GM18519 (cell line): ENCODE data around the gene ISY1.
"Not testable (repeated sequence)": the region's sequence is repeated elsewhere in the genome, so short reads cannot be mapped to it uniquely, and the experiment has no call there.

Experiments
- ATAC-seq: cut with Tn5 transposase; IDR thresholded peaks from one replicate; pipeline ENCODE4 v1.9.1; 2021; ENCODE audit warnings: mild to moderate bottlenecking, moderate library complexity; ENCODE audit not compliant: unreplicated experiment, low FRiP score

The ISY1 gene

GRCh38 chr3:129121016-129121791 lies 39.7 kb downstream of the ISY1 start:
- ATAC-seq = peak; percentile 6

- ATAC-seq = peak; percentile 48
Observed at GRCh38 chr3:129120254-129121004, 40.4 kb downstream of the ISY1 start.

GRCh38 chr3:129119365-129120100 lies 41.3 kb downstream of the ISY1 start:
- no peak for ATAC-seq

GRCh38 chr3:129118745-129119144 lies 42.1 kb downstream of the ISY1 start:
- ATAC-seq = no peak

GRCh38 chr3:129117134-129117533 lies 43.7 kb downstream of the ISY1 start:
- ATAC-seq = no peak

GRCh38 chr3:129116482-129116946 lies 44.3 kb downstream of the ISY1 start:
- no peak for ATAC-seq

GRCh38 chr3:129114455-129114854 lies 46.4 kb downstream of the ISY1 start:
- ATAC-seq = no peak

- no peak for ATAC-seq
Observed at GRCh38 chr3:129112308-129113052, 48.4 kb downstream of the ISY1 start.

GRCh38 chr3:129111076-129111780 lies 49.6 kb downstream of the ISY1 start:
- not testable (repeated sequence) for ATAC-seq

GRCh38 chr3:129107793-129108192 lies 53.1 kb downstream of the ISY1 start:
- no peak for ATAC-seq

GRCh38 chr3:129106866-129107565 lies 53.8 kb downstream of the ISY1 start:
- ATAC-seq = no peak

- no peak for ATAC-seq
Observed at GRCh38 chr3:129106320-129106719, 54.5 kb downstream of the ISY1 start.

GRCh38 chr3:129105862-129106261 lies 55.0 kb downstream of the ISY1 start:
- ATAC-seq = no peak

GRCh38 chr3:129104498-129105079 lies 56.3 kb downstream of the ISY1 start:
- ATAC-seq = no peak

- no peak for ATAC-seq
Observed at GRCh38 chr3:129104051-129104450, 56.8 kb downstream of the ISY1 start.

- no peak for ATAC-seq
Observed at GRCh38 chr3:129103296-129103695, 57.6 kb downstream of the ISY1 start.

GRCh38 chr3:129101370-129102138 lies 59.3 kb downstream of the ISY1 start:
- no peak for ATAC-seq

GRCh38 chr3:129100274-129100673 lies 60.6 kb downstream of the ISY1 start:
- ATAC-seq = no peak
